Measurements from ENCODE around the gene MYRIP. TPM values are rescaled to one million over a fixed set of nuclear protein-coding genes. Genes with fewer than 3 reads are reported as not detected.

Gene MYRIP
- total RNA-seq, 2 donors from 2014 or later = 4.8 to 9.3 TPM

DNA sequence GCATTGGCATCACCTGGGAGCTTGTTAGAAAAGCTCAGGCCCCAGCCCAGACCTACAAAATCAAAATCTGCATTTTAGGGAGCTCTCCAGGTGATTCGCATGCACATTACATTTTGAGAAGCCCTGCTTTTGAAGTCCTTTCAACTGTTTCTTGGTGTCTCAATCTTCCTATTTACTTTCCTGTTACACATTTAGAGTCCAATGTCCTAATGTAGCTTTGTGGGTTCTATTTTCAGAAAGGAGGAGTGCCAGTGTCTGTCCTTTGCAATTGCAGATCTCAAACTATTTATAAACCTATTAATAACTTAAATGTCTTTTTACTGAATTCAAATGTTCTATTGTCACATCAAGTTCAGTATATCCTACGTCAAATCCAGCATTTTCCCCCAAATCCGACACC, 27.8 kb upstream of the MYRIP start:
- no peaks in the 10 kb centered on the region for H3K36me3 ChIP-seq
- no peak for DNase-seq (ENCODE audit: low spot score)
- WGBS = 77% methylated on average over 3 of the region's 3 CpGs
- TF ChIP-seq POLR2A (IDR thresholded peaks at IDR 0.05) = no peak
- TF ChIP-seq POLR2AphosphoS5 (IDR thresholded peaks at IDR 0.05) = no peak
- no peak for TF ChIP-seq CTCF (IDR thresholded peaks at IDR 0.05)
- H3K27ac ChIP-seq = no peak overlapping the region
- H3K27me3 ChIP-seq (replicated peaks; ENCODE audit: insufficient read depth) = no peaks in the 10 kb centered on the region
- no peak overlapping the region for H3K4me3 ChIP-seq
- intact Hi-C loops (cut with DNase I) = no loop called here
- H3K9me3 ChIP-seq = no peaks in the 10 kb centered on the region
- H3K4me1 ChIP-seq (replicated peaks) = no peaks in the 10 kb centered on the region

GRCh38 chr3:39783680-39784079, 25.7 kb upstream of the MYRIP start:
- DNase-seq (ENCODE audit: low spot score) = no peak
- Histone ChIP-seq H3K4me1 (replicated peaks) (no peaks in the 10 kb centered on the region), H3K4me3 (no peak overlapping the region), H3K9me3 (no peaks in the 10 kb centered on the region), H3K27me3 (replicated peaks; ENCODE audit: insufficient read depth) (peaks cover 3% of the 10 kb centered on the region), H3K36me3 (no peaks in the 10 kb centered on the region), H3K27ac (no peak overlapping the region)
- intact Hi-C loops (cut with DNase I) = no loop called here
- TF ChIP-seq POLR2AphosphoS5 (IDR thresholded peaks at IDR 0.05) = no peak
- no peak for TF ChIP-seq CTCF (IDR thresholded peaks at IDR 0.05)
- TF ChIP-seq POLR2A (IDR thresholded peaks at IDR 0.05) = no peak
- WGBS = 64% methylated on average over 4 of the region's 4 CpGs

DNA sequence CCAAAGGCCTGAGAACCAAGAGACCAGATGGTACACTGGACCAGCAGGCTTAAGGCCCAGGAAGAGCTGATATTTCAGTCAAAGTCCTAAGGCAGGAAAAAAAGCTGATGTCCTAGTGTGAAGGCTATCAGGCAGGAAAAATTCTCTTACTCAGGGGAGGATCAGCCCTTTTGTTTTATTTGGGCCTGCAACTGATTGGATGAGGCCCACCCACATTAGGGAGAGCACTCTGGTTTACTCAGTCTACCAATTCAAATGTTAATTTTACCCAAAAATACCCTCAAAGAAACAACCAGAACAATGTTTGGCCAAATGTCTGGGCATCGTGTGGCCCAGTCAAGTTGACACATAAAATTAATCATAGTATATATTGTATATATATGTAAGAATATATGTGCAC, 24.5 kb upstream of the MYRIP start:
- H3K27me3 ChIP-seq (replicated peaks; ENCODE audit: insufficient read depth) = peaks cover 3% of the 10 kb centered on the region
- intact Hi-C loops (cut with DNase I) = no loop called here
- no peaks in the 10 kb centered on the region for H3K9me3 ChIP-seq
- WGBS = 84% methylated on average over 1 of the region's 1 CpG
- H3K27ac ChIP-seq = no peak overlapping the region
- H3K4me1 ChIP-seq (replicated peaks) = no peaks in the 10 kb centered on the region
- H3K36me3 ChIP-seq = no peaks in the 10 kb centered on the region
- H3K4me3 ChIP-seq = no peak overlapping the region
- DNase-seq (ENCODE audit: low spot score) = no peak
- TF ChIP-seq CTCF (IDR thresholded peaks at IDR 0.05) (no peak), POLR2A (IDR thresholded peaks at IDR 0.05) (no peak), POLR2AphosphoS5 (IDR thresholded peaks at IDR 0.05) (no peak)

DNA sequence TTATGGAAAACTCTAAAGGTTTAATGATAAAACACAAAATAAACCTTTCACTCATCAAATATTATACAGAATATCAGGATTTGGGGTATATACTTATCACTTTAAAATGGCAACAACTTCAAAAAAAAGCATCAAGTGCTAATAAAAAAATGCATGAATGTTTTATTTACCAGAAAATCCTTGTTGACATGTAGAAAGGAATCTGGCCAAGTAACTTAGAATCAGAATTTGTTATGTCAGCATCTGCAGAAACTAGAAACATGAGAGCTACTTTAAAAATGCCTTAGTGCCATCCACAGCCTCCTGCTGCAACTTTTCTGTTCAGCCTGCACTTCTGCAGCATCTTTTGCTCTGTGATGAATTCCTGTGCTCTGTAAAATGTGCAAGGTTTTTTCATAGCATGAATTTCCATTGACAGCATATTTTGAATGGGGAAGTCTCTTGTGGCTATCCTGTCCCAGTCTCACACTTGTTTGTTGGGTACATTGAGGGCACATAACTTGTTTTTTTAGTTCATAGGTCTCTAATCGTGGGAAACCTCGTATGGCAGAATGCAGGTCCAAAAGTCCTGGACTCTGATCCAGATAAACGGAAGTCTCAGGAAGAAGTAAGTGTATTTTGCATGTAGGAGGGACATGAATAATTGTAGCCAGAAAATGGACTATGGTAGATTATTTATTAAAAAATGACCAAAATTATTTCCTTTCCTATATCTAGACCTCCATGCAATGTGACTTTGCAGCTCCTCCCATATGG, 21.1 kb upstream of the MYRIP start:
- Histone ChIP-seq H3K4me1 (replicated peaks) (no peaks in the 10 kb centered on the region), H3K36me3 (no peaks in the 10 kb centered on the region), H3K27me3 (replicated peaks; ENCODE audit: insufficient read depth) (peaks cover 3% of the 10 kb centered on the region), H3K4me3 (no peak overlapping the region), H3K9me3 (no peaks in the 10 kb centered on the region), H3K27ac (no peak overlapping the region)
- no peak for TF ChIP-seq CTCF (IDR thresholded peaks at IDR 0.05)
- no peak for TF ChIP-seq POLR2A (IDR thresholded peaks at IDR 0.05)
- no peak for TF ChIP-seq POLR2AphosphoS5 (IDR thresholded peaks at IDR 0.05)
- 84% methylated on average over 3 of the region's 3 CpGs for WGBS
- no peak for DNase-seq (ENCODE audit: low spot score)
- intact Hi-C loops (cut with DNase I) = no loop called here

GRCh38 chr3:39791603-39792002, 17.8 kb upstream of the MYRIP start:
- H3K27ac ChIP-seq = no peak overlapping the region
- no peak overlapping the region for H3K4me3 ChIP-seq
- H3K27me3 ChIP-seq (replicated peaks; ENCODE audit: insufficient read depth) = peaks cover 3% of the 10 kb centered on the region
- 94% methylated on average over 3 of the region's 3 CpGs for whole genome bisulfite sequencing
- DNase-seq (ENCODE audit: low spot score) = no peak
- no peak for TF ChIP-seq CTCF (IDR thresholded peaks at IDR 0.05)
- TF ChIP-seq POLR2AphosphoS5 (IDR thresholded peaks at IDR 0.05) = no peak
- no peak for TF ChIP-seq POLR2A (IDR thresholded peaks at IDR 0.05)
- H3K4me1 ChIP-seq (replicated peaks) = no peaks in the 10 kb centered on the region
- H3K9me3 ChIP-seq = no peaks in the 10 kb centered on the region
- intact Hi-C loops (cut with DNase I) = no loop called here
- H3K36me3 ChIP-seq = no peaks in the 10 kb centered on the region
